ENCODE results near the gene DNALI1.
"Not testable (repeated sequence)": the region's sequence is repeated elsewhere in the genome, so short reads cannot be mapped to it uniquely, and the experiment has no call there.

The DNALI1 gene

DNA sequence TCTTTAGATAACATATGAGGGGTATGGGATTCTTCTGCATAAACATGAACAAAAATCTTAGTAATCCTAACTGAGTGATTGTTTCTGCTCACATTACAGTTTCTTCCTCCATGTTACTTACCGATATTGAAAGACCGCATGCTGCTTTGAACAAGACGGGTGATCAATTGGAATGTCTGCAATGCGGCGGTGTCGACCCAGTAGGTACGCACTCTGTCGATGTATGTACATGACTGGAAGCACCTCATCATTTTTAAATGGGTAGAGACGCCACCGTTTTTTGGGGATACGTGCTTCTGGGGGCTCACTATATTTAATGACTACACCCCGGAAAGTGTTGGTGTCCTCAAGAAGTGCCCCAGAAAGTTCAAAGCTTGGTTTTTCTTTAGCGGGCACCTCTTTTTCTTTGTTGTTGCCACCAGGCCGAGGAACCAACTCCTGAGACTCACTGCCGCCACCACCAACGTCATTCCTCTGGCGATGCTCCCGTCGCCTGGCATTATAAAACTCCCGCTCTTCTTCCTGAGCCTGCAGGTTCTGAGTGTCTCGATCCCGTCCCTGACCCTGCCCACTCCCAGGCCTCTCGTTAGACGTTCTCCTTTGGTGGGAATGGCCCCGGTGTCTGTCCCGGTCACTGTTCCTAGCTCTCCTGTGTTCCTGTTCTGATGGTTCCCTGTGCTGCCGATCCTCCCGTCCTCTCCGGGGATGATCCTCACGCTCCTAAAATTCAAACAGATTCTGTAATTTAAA, 16.5 kb upstream of the DNALI1 start:
- no peaks in the 10 kb centered on the region for H3K9me3 Mint-ChIP-seq
- H3K36me3 Mint-ChIP-seq: peaks cover 65% of the 10 kb centered on the region
- no peaks in the 10 kb centered on the region for H3K27me3 Mint-ChIP-seq
- H3K27ac Mint-ChIP-seq: no peak overlapping the region
- no peak overlapping the region for H3K4me3 Mint-ChIP-seq
- ATAC-seq: no peak
- H3K4me1 Mint-ChIP-seq: no peaks in the 10 kb centered on the region

DNA sequence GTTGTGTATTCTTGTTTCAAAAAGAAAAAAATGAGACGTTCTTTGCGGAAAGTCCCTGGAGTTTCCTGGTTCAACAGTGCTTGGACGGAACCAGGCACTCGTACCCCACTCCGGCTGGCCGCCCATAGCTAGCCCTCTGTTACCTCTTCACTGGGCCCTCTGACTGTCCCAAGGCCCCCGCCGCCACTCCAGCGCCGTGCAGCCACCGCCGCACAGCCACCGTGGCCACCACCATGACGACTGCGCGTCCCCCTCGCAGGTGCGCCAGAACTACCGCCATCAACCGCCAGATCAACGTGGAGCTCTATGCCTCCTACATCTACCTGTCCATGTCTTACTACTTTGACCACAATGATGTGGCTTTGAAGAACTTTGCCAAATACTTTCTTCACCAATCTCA, 12.2 kb upstream of the DNALI1 start:
- Mint-ChIP-seq H3K27ac (no peak overlapping the region), H3K27me3 (no peaks in the 10 kb centered on the region), H3K4me3 (no peak overlapping the region), H3K9me3 (no peaks in the 10 kb centered on the region), H3K4me1 (peaks cover 4% of the 10 kb centered on the region), H3K36me3 (peaks cover 51% of the 10 kb centered on the region)
- no peak for ATAC-seq

DNA sequence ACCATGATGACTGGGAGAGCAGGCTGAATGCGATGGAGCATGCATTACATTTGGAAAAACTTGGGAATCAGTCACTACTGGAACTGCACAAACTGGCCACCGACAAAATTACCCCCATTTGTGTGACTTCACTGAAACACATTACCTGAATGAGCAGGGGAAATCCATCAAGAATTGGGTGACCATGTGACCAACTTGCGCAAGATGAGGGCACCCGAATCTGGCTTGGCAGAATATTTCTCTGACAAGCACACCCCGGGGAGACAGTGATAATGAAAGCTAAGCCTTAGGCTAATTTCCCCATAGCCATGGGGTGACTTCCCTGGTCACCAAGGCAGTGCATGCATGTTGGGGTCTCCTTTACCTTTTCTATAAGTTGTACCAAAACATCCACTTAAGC, 11.7 kb upstream of the DNALI1 start:
- H3K4me1 Mint-ChIP-seq: peaks cover 8% of the 10 kb centered on the region
- H3K36me3 Mint-ChIP-seq: peaks cover 51% of the 10 kb centered on the region
- H3K9me3 Mint-ChIP-seq: no peaks in the 10 kb centered on the region
- no peak for ATAC-seq
- no peaks in the 10 kb centered on the region for H3K27me3 Mint-ChIP-seq
- H3K27ac Mint-ChIP-seq: no peak overlapping the region
- H3K4me3 Mint-ChIP-seq: no peak overlapping the region

DNA sequence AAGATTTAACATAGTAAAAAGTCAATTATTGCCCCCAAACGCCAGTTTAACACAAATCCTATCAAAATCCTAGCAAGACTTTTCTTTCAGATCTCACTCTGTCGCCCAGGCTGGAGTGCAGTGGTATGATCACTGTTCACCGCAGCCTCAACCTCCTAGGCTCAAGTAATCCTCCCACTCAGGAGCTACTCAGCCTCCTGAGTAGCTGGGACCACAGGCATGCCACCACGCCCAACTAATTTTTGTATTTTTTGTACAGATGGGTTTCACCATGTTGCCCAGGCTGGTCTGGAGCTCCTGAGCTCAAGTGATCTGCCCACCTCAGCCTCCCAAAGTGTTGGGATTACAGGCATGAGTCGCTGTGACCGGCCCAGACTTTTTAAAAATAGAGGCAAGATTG, 7.4 kb upstream of the DNALI1 start:
- H3K27me3 Mint-ChIP-seq: no peaks in the 10 kb centered on the region
- no peaks in the 10 kb centered on the region for H3K9me3 Mint-ChIP-seq
- H3K4me1 Mint-ChIP-seq: peaks cover 32% of the 10 kb centered on the region
- no peak overlapping the region for H3K27ac Mint-ChIP-seq
- no peak overlapping the region for H3K4me3 Mint-ChIP-seq
- peaks cover 56% of the 10 kb centered on the region for H3K36me3 Mint-ChIP-seq
- ATAC-seq: no peak

DNA sequence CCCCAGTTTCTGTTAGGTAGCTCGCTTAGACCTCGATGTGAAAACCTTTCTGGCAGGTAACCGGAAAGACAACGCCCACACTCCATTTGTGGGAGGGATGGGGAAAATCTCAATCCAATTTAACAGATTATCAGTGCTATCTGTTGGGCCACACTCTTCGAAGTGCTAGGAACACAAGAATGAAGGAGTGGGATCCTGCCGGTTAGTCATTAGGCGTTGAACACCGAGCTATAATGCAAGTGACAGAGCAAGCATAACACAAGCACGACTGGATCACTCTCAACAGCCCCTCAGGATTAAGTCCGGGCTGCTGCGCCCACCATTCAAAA, 3.2 kb upstream of the DNALI1 start:
- H3K36me3 Mint-ChIP-seq: peaks cover 33% of the 10 kb centered on the region
- H3K9me3 Mint-ChIP-seq: no peaks in the 10 kb centered on the region
- H3K4me1 Mint-ChIP-seq: peaks cover 34% of the 10 kb centered on the region
- no peak for ATAC-seq
- no peaks in the 10 kb centered on the region for H3K27me3 Mint-ChIP-seq
- H3K4me3 Mint-ChIP-seq: peak overlapping the region; percentile 92
- peak overlapping the region; percentile 92 for H3K27ac Mint-ChIP-seq

DNA sequence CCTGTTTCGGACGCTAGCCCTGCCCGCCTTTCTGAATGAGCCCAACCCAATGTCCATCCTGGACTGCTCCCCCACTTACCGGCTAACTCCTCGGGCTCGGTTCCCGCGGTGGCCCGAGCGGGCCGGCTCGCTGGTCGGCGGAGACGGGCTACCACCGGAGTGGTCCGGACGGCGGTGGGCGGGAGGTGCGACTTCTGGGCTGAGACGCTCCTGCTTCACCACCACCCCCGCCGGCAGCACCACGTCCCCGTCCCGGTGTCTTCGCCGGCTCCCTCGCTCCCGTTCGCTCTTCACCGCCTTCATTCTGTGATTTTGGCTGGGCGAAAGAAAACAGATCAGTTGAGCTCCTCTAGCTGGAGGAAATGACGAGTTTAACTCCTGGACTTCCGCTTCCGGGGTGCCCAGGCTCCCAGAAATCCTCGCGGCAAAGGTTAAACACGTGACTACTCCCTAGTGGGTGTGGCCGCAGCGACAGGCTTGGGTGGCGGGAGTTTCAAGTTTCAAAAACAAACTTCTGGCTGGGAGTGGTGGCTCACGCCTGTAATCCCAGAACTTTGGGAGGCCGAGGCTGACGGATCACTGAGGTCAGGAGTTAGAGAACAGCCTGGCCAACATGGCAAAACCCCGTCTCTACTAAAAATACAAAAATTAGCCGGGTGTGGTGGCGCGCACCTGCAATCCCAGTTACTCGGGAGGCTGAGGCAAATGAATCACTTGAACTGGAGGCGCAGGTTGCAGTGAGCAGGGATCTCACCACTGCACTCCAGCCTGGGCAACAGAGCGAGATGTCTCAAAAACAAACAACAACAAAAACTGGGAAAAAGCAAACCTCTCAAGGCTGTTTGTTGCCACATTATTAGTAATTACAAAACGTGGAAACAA, 2.6 kb upstream of the DNALI1 start, which contains the start of gene SNIP1:
SNIP1 (minus strand) TSS at position 367 of the 882 bp plus-strand sequence; CDS start at position 303, 64 bp downstream.
- H3K9me3 Mint-ChIP-seq: no peaks in the 10 kb centered on the region
- H3K4me1 Mint-ChIP-seq: peaks cover 34% of the 10 kb centered on the region
- no peaks in the 10 kb centered on the region for H3K27me3 Mint-ChIP-seq
- H3K27ac Mint-ChIP-seq: peak within 1 kb of the TSS; percentile 92
- ATAC-seq: peak; percentile 98
- peak within 1 kb of the TSS; percentile 92 for H3K4me3 Mint-ChIP-seq
- H3K36me3 Mint-ChIP-seq: peaks cover 29% of the 10 kb centered on the region

DNA sequence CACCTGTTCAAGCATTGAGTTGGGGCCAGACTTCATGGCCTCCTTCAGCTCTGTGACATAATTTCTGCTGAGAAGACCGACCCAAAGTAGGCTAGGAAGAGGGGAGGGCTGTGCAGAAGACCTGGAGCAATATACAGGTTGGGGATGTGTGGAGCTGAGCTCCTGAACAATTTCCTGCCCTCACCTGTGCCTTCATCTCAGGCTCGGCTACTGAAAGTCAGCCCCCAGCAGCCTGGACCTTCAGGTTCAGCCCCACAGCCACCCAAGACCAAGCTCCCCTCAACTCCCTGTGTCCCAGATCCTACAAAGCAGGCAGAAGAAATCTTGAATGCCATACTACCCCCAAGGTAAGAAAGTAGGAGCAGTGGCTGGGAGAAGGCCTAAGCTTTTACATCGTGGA, 662 bp downstream of the DNALI1 start:
- ATAC-seq: no peak
- Mint-ChIP-seq H3K9me3 (no peaks in the 10 kb centered on the region), H3K4me1 (peaks cover 16% of the 10 kb centered on the region), H3K27ac (no peak overlapping the region), H3K36me3 (peaks cover 15% of the 10 kb centered on the region), H3K4me3 (no peak overlapping the region), H3K27me3 (no peaks in the 10 kb centered on the region)

DNA sequence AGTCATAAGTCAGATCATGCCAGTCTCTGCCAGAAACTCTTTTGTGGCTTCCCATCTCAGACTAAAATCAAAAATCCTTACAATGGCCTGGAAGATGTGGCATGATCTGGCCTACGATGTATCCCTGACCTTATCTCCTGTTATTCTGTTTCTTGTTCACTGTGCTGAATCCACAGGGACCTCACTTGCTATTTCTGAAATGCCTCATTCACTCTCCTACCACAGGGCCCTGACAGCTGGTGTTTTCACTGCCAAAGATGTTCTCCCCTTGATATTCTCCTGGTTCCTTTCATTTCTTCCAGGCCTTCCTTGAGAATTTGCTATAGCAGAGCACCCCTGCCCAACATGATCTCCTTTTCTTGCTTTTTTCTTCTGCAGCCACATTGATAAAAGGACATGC, 1.7 kb downstream of the DNALI1 start:
- no peaks in the 10 kb centered on the region for H3K27me3 Mint-ChIP-seq
- H3K27ac Mint-ChIP-seq: no peak overlapping the region
- H3K9me3 Mint-ChIP-seq: no peaks in the 10 kb centered on the region
- no peak for ATAC-seq
- peaks cover 6% of the 10 kb centered on the region for H3K4me1 Mint-ChIP-seq
- H3K4me3 Mint-ChIP-seq: no peak overlapping the region
- H3K36me3 Mint-ChIP-seq: peaks cover 9% of the 10 kb centered on the region

DNA sequence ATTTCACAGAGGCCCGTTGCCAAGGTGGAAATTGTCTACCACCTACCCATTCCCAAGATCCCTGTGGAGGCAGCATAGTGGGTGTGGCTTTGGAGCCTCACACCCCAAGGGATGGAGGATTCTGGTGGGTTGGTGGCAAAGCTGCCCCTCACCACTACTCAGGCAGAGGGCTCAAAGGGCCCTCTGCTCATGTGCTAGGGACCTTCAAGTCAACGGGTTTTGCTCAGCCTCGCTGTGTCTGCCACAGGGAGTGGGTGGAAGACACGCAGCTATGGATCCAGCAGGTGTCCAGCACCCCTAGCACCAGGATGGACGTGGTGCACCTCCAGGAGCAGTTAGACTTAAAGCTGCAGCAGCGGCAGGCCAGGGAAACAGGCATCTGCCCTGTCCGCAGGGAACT, 2.3 kb downstream of the DNALI1 start:
- Mint-ChIP-seq H3K27ac (no peak overlapping the region), H3K9me3 (no peaks in the 10 kb centered on the region), H3K27me3 (no peaks in the 10 kb centered on the region), H3K4me1 (peaks cover 5% of the 10 kb centered on the region), H3K4me3 (no peak overlapping the region), H3K36me3 (peaks cover 9% of the 10 kb centered on the region)
- ATAC-seq: no peak

DNA sequence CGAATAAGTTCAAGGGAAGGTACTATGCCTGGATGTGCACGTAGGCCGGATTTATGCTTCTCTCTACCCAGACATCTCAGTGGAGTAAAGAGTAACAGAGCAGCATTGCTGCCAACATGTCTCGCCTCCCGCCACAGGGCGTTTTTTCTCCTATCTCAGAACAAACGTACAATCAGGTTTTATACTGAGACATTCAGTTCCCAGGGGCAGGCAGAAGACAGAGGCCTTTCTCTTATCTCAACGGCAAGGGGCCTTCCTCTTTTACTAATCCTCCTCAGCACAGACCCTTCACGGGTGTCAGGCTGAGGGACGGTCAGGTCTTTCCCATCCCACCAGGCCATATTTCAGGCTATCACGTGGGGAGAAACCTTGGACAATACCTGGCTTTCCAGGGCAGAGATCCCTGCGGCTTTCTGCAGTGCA, 3.2 kb downstream of the DNALI1 start:
- H3K4me3 Mint-ChIP-seq, H3K4me1 Mint-ChIP-seq, H3K9me3 Mint-ChIP-seq, H3K27ac Mint-ChIP-seq, H3K36me3 Mint-ChIP-seq, H3K27me3 Mint-ChIP-seq, ATAC-seq: not testable (repeated sequence)

DNA sequence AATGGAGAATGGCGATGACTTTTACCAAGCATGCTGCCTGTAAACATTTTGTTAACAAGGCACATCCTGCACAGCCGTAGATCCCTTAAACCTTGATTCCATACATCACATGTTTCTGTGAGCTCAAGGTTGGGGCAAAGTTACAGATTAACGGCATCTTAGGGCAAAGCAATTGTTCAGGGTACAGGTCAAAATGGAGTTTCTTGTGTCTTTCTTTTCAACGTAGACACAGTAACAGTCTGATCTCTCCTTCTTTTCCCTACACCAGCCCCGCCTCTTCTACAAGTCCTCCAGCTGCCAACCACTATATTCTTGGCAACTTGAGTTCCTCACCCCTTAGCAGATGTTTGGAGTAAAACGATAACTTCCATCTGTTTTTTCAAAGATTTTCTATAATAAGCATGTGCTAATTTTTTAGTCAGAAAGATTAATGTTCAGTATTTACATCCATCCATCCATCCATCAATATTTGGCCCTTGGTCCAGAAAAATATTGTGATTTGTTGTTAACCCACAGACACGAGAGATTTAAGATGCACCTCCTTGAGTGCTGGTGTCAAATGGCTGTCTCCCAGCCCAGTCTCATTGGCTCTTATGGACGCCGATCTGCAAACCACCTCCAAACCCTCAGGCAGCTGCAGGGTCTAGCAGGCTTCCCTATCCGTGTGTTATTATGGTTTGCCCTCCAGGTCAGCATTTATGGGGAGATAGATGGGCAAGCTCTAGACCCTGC, 3.8 kb downstream of the DNALI1 start:
- Mint-ChIP-seq H3K27me3 (no peaks in the 10 kb centered on the region), H3K27ac (no peak overlapping the region), H3K4me3 (no peak overlapping the region), H3K9me3 (no peaks in the 10 kb centered on the region), H3K4me1 (no peaks in the 10 kb centered on the region), H3K36me3 (peaks cover 15% of the 10 kb centered on the region)
- ATAC-seq: no peak

DNA sequence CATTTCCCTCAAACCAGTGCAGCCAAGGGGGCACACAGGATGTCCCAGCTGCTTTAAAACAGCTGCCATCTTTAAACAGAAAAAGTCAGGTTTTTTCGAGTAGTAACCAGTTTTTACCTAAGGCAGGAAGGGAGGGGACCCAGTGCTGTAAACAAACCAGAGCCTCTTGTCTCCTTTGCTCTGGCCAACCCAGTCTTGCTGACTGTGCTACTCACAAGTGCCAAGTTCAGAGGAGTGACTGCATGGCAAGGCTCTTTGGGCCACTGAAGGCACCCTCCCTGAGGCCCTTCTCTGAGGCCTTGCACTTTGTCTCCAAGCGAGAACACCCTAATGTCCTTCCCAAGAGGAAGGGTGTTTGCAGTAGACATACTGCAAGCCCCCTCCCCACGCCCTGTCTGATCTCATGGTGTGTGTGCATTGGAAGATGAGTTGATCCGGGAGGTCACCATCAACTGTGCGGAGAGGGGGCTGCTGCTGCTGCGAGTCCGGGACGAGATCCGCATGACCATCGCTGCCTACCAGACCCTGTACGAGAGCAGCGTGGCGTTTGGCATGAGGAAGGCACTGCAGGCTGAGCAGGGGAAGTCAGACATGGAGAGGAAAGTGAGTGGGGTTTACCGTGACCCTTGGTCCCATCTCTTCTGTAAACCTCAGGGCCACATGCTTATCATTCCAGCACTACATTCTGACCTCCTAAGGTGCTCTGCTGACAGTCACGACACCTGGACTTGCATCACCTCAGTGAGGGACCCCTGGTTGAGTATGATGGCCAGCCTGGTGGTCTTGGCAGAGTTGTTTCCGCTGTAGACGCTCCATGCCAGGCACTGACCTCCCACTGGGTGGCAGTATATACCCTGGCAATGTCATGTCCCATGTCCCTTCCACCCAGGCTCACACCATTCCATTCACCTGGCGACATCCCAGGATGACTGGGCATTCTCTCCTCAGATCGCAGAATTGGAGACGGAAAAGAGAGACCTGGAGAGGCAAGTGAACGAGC, 4.7 kb downstream of the DNALI1 start:
- ATAC-seq: no peak
- no peaks in the 10 kb centered on the region for H3K4me1 Mint-ChIP-seq
- no peaks in the 10 kb centered on the region for H3K27me3 Mint-ChIP-seq
- H3K36me3 Mint-ChIP-seq: peaks cover 22% of the 10 kb centered on the region
- H3K27ac Mint-ChIP-seq: peak overlapping the region; percentile 2
- H3K9me3 Mint-ChIP-seq: no peaks in the 10 kb centered on the region
- H3K4me3 Mint-ChIP-seq: no peak overlapping the region

DNA sequence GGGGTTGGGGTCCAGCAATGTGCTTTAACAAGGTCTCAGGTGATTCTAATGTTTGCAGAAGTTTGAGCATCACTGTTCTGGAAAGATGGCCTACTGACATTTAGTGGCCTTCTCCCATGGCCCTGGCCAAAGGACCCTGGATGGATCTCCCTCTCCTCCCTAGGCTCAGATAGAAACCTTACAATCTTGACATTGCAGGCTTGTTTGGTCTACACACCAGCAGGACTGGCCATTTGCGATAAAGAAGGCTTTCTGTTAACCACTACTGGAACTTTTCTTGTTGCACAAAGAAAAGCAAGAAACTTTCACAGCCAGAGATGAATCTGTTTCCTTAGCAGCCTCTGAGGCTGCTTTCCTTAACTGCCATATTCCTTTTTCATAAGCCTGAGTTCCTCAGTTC, 6.2 kb downstream of the DNALI1 start:
- H3K36me3 Mint-ChIP-seq: peaks cover 37% of the 10 kb centered on the region
- no peaks in the 10 kb centered on the region for H3K27me3 Mint-ChIP-seq
- no peak overlapping the region for H3K4me3 Mint-ChIP-seq
- H3K4me1 Mint-ChIP-seq: no peaks in the 10 kb centered on the region
- no peaks in the 10 kb centered on the region for H3K9me3 Mint-ChIP-seq
- H3K27ac Mint-ChIP-seq: no peak overlapping the region
- no peak for ATAC-seq

DNA sequence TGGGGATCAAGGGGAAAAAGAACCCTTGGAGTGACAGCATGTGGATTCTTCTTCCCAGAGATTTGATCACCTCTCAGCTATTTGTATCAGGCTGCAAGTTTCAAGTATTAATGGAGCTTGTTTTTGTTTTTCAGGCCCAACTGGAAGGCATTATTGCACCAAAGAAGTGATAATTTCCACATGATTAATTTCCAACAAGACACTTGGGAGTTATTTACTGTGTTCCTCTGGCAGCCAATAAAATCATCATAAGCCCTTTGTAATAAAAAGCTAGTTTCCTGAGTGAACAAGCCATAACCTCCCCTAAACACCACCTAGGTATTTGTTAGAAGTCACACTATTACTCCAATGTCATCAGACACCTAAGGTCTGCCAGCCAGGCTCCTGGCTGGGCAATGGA, 8.2 kb downstream of the DNALI1 start:
- Mint-ChIP-seq H3K4me3 (no peak overlapping the region), H3K27me3 (no peaks in the 10 kb centered on the region), H3K4me1 (no peaks in the 10 kb centered on the region), H3K36me3 (peaks cover 56% of the 10 kb centered on the region), H3K9me3 (no peaks in the 10 kb centered on the region), H3K27ac (no peak overlapping the region)
- ATAC-seq: no peak
